Endothelial cell (in vitro differentiated cells): Measurements from ENCODE around the gene PUM1. TPM values are rescaled to one million over a fixed set of nuclear protein-coding genes. Genes with fewer than 3 reads are reported as not detected.
"Not testable (repeated sequence)": the region's sequence is repeated elsewhere in the genome, so short reads cannot be mapped to it uniquely, and the experiment has no call there.

Source experiments
- DNase-seq: peaks from one replicate; pipeline ENCODE4 v3.0.0; 2021; ENCODE audit warnings: low spot score
- H3K27ac Mint-ChIP-seq: one replicate; pipeline ENCODE4 v1.8.0; 2021; ENCODE audit warnings: mixed read lengths, inconsistent platforms; ENCODE audit not compliant: unreplicated experiment
- H3K27me3 Mint-ChIP-seq: one replicate; pipeline ENCODE4 v1.8.0; 2021; ENCODE audit warnings: mild to moderate bottlenecking, moderate library complexity, mixed read lengths, inconsistent platforms; ENCODE audit not compliant: unreplicated experiment
- H3K36me3 Mint-ChIP-seq: one replicate; pipeline ENCODE4 v1.8.0; 2021; ENCODE audit warnings: mild to moderate bottlenecking, low read depth, mixed read lengths, inconsistent platforms; ENCODE audit not compliant: unreplicated experiment
- H3K4me1 Mint-ChIP-seq: one replicate; pipeline ENCODE4 v1.8.0; 2021; ENCODE audit warnings: mild to moderate bottlenecking, mixed read lengths, inconsistent platforms; ENCODE audit not compliant: unreplicated experiment
- H3K4me3 Mint-ChIP-seq: one replicate; pipeline ENCODE4 v1.8.0; 2021; ENCODE audit warnings: mild to moderate bottlenecking, mixed read lengths, inconsistent platforms; ENCODE audit not compliant: unreplicated experiment
- H3K9me3 Mint-ChIP-seq: one replicate; pipeline ENCODE4 v1.8.0; 2021; ENCODE audit warnings: mixed read lengths, inconsistent platforms; ENCODE audit not compliant: unreplicated experiment
- CTCF ChIP-seq: fragments of 200-600 bp; sonication (generic); IDR thresholded peaks from one replicate; pipeline ENCODE4 v1.5.0; 2021; ENCODE audit warnings: antibody characterized with exemption; ENCODE audit not compliant: unreplicated experiment
- total RNA-seq: library from RNA; stranded (reverse); fragmentation: NEBNext Ultra II Directional; extraction: Animal tissue kit (Norgen Biotek cat#: 25700); gene quantifications from one replicate; pipeline ENCODE4 v1.2.1, GENCODE V29; 2021; ENCODE audit not compliant: unreplicated experiment

PUM1 gene
- total RNA-seq, 1 donor from 2014 or later, result 135 TPM

GRCh38 chr1:30977105-30977504 is 88.4 kb downstream of the PUM1 start:
- Mint-ChIP-seq H3K27ac (peak overlapping the region; percentile 31), H3K36me3 (peaks cover 41% of the 10 kb centered on the region), H3K9me3 (no peaks in the 10 kb centered on the region), H3K4me3 (no peak overlapping the region), H3K4me1 (no peaks in the 10 kb centered on the region), H3K27me3 (no peaks in the 10 kb centered on the region)
- TF ChIP-seq CTCF, result peak; percentile 23
- DNase-seq, result no peak

GRCh38 chr1:30976143-30976542 is 89.4 kb downstream of the PUM1 start:
- no peak for DNase-seq

GRCh38 chr1:30975217-30975616 is 90.3 kb downstream of the PUM1 start:
- Mint-ChIP-seq H3K4me1 (no peaks in the 10 kb centered on the region), H3K36me3 (peaks cover 41% of the 10 kb centered on the region), H3K4me3 (no peak overlapping the region), H3K27me3 (no peaks in the 10 kb centered on the region), H3K9me3 (no peaks in the 10 kb centered on the region), H3K27ac (no peak overlapping the region)
- no peak for DNase-seq
- TF ChIP-seq CTCF, result no peak

More at GRCh38 chr1:30976143-30976542, 89.4 kb downstream of the PUM1 start:
- Mint-ChIP-seq H3K36me3 (peaks cover 41% of the 10 kb centered on the region), H3K4me1 (no peaks in the 10 kb centered on the region), H3K4me3 (no peak overlapping the region), H3K27me3 (no peaks in the 10 kb centered on the region), H3K27ac (no peak overlapping the region), H3K9me3 (no peaks in the 10 kb centered on the region)
- no peak for TF ChIP-seq CTCF

- DNase-seq, result no peak
- TF ChIP-seq CTCF, result no peak
- Mint-ChIP-seq H3K9me3 (no peaks in the 10 kb centered on the region), H3K36me3 (peaks cover 36% of the 10 kb centered on the region), H3K27me3 (peaks cover under 1% of the 10 kb centered on the region), H3K27ac (no peak overlapping the region), H3K4me3 (no peak overlapping the region), H3K4me1 (no peaks in the 10 kb centered on the region)
These were observed 91.0 kb downstream of the PUM1 start for GRCh38 chr1:30974536-30974935.

GRCh38 chr1:30972349-30972748 is 93.2 kb downstream of the PUM1 start:
- H3K4me3 Mint-ChIP-seq, H3K4me1 Mint-ChIP-seq, H3K27me3 Mint-ChIP-seq, H3K27ac Mint-ChIP-seq, DNase-seq, H3K9me3 Mint-ChIP-seq: not testable (repeated sequence)
- H3K36me3 Mint-ChIP-seq, result peaks cover 28% of the 10 kb centered on the region

GRCh38 chr1:30971496-30971895 is 94.0 kb downstream of the PUM1 start:
- Mint-ChIP-seq H3K27me3 (peaks cover 2% of the 10 kb centered on the region), H3K36me3 (peaks cover 24% of the 10 kb centered on the region), H3K27ac (no peak overlapping the region), H3K9me3 (no peaks in the 10 kb centered on the region), H3K4me1 (no peaks in the 10 kb centered on the region), H3K4me3 (no peak overlapping the region)
- no peak for DNase-seq
- TF ChIP-seq CTCF, result no peak
